Glomerular visceral epithelial cell (primary cell): ENCODE measurements around the gene LHFPL2.

Source experiments
- DNase-seq: peaks from one replicate; pipeline ENCODE4 v3.0.0-alpha.2; 2016; ENCODE audit errors: extremely low spot score

The LHFPL2 gene

DNA sequence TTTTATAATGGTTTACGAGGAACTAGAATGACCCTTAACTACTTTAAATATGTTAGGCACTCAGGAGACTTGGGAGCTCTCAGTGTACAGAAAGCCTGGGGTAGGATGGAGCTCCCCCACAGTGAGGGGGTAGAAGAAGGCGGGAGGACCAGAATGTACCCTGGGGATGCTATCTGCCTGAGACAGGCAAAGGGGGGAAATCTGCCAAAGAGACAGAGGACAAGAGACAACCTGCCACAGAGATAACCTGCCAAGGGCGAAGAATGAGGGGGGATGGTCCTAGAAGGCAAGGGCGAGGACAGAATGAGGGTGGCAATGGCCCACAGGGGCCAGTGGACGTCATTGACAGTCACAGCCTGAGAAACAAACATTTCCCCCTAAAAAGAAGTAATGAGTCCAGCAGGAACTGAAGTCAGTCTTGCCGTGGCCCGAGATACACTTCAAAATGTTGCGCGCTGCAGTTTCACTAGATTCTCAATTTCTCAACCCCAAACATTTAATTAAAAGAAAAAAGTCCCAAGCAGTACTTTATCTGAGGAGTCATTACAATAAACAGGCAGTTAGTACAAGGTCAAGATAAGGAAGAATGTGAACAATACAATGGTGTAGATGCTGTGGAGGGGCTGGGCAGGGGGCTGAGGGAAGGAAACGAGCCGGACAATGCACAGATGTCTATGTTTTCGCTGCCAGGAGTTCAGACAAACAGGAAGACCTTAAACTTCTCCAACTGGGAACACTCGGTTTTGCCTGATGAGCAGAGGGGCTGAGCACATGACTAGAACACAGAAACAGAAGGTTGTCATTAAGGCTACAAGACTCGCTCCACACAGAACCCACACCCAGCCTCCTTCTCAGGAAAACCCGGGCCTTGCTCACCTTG is 125.0 kb downstream of the LHFPL2 start:
- DNase-seq: no peak

GRCh38 chr5:78522476-78523260 is 125.9 kb downstream of the LHFPL2 start:
- DNase-seq: no peak

GRCh38 chr5:78521455-78521854 is 127.1 kb downstream of the LHFPL2 start:
- no peak for DNase-seq

DNA sequence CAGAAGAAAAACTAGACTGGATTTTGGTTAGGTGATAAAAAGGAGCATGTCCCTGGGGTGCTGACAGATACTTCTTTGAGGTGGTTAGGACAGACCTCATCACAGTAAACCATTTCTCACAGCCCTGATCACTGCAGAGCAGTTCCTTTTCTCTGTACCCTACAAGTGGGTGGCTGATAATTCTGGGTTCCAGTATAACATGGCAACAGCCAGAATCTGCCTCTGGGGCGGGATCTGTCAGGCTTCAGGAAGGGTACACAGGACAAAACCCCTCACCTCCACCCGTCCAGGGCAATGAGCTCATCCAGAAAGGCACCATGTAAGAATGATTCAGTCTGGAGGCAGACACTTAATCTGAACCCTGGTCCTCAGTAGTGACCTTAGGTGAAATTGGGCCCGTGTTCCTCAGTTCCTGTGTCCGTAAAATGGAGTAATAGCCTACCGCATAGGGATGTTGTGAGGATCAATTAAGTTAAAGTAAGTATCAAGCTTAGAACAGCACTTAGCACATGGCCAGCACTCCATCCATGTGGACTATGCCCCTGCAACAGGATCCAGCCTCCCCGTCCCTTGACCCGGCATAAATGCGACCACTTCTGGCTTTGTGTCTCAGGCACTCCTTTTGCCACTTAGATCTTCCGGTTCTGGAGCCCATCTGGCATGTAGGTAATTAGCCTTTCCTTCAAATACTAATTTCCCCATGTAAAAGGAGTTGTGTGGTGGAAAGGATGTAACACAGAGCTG is 129.2 kb downstream of the LHFPL2 start:
- DNase-seq: no peak

GRCh38 chr5:78518365-78519197 is 130.0 kb downstream of the LHFPL2 start:
- DNase-seq: peak; percentile 93

GRCh38 chr5:78515670-78516069 is 132.9 kb downstream of the LHFPL2 start:
- DNase-seq: no peak

- DNase-seq: no peak
Observed at GRCh38 chr5:78514427-78515330, 133.9 kb downstream of the LHFPL2 start.

DNA sequence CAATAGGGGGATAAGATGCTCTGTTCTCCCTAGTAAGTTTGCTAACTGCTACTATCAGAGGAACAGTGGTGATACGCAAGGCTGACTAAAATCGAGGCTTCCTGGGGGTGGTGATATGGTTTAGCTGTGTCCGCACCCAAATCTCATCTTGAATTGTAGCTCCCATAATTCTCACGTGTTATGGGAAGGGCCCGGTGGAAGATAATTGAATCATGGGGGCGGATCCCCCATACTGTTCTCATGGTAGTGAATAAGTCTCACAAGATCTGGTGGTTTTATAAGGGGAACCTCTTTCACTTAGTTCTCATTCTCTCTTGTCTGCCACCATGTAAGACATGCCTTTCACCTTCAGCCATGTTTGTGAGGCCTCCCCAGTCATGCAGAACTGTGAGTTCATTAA is 135.1 kb downstream of the LHFPL2 start:
- no peak for DNase-seq

DNA sequence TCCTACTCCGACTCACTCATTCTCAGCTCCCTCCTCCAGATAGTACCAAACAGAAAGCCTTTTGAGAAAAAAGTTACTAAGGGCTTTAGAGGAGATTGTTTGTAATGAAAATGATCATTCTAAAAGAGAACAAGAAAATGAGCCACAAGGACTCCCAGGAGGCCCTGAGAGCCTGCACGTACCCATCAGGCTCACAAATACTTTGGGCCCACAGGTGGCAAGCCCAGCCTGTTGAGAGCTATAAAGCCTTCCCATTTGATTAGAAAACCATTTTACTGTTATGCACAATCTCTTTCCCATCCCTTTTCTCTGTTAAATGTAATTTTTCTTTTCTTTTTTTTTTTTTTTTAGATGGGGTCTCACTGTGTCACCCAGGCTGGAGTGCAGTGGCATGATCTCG is 136.1 kb downstream of the LHFPL2 start:
- DNase-seq: no peak

DNA sequence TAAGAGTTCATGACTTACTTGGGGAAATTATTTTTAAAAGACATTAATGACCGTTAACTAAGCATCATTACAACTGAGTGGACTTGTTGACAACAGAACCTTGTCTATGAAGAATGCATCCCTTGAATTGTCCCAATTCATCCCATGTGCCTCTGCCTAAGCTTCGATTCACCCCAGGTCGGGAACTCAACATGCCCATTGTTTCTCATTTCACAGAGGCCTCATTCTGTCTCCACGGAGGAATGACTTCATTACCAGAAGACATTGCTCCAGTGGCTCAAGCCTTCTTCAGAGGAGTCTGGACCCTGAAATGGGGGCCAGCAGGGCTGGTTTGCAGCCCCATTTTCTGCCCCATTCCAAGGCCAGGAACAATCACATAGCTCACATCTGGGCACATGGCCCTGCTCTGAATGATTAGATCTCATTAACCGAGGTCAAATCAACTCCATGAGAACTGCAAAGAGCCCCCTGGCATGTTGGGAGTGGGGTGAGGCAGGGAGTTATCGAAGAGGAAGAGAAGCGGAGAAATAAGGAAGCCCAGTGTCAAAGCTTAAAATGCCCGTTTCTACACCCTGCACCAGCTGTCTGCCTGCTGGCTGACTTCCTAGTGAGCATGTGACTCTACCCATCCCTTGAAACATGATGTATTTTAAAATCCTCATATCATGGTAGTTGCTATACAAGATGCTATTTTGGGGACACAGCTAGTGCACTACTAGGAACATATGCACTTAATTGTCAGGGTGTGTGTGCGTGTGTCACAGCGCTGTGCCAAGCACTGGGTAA is 137.3 kb downstream of the LHFPL2 start:
- DNase-seq: no peak

DNA sequence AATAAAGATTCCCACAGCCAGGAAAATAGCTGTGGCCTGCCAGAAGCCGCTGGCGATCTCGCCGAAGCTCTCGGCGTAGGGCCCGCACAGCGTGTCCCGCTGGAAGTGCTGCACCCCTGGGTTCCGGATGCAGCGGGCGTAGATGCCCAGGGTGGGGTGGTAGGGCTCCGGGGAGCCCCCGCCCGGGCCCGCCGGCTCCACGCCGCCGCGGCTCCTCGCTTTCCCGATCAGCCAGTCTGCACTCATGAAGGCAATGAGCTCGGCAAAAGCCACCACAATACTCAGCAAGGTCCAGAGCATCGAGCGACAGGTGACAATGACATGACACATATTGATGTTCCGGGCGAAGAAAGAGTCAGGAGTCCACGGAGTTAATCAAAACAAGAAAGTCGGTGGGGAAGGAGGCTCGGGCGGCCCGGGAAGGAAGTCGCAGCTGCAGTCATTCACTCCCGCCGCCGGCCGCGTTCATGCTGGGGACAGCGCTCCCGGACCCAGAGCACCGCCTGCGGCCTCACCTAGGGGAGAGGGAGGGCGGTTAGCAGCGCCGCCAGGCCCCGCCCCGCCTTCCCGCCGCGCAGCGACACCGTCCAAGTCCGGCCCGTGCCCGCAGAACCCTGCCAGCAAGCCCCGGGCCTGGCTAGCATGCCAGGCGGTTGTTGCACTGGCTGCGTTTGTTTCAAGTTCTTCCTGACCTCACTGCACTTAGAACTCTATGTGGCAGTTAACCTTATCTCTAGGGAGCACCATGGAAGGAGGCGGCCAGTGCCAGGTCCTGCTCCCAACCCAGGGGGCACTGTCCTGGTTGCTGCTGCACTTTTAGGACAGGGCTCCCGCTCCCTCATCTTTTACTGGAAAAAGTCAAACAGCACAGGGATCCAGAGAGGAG is 138.4 kb downstream of the LHFPL2 start:
- DNase-seq: no peak

DNA sequence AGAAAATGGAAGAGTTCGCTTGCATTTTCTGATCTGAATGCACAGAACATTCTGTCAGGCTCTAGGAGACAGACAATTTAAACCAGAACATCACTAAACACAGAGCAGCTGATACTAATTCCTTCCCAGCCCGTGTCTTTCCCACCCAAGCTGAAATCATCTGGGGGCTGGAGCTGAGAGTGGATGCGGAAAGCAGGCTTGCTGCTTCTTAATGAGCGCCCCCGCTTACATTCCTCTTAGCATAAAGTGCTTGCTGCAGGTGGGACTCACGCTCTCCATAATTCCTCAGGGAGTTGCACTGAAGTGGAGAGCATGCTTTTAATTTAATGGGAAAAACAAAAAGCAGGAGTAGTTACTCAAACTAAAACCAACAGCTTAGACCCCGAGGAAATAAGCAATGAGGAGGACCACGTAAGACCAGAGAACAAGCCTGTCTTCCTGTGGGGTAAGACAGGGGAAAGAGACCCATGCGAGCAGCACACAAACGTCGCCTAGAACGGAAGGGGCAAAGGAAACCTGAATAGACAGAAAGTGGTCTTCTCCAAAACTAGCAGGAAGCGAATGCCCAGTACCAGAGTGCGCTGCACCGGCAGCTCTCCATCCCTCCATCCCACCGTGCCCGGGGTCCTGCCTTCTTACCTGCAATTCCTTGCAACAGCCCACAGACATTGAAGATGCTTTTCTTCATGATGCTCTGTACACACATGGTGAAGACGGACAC is 139.3 kb downstream of the LHFPL2 start:
- no peak for DNase-seq

DNA sequence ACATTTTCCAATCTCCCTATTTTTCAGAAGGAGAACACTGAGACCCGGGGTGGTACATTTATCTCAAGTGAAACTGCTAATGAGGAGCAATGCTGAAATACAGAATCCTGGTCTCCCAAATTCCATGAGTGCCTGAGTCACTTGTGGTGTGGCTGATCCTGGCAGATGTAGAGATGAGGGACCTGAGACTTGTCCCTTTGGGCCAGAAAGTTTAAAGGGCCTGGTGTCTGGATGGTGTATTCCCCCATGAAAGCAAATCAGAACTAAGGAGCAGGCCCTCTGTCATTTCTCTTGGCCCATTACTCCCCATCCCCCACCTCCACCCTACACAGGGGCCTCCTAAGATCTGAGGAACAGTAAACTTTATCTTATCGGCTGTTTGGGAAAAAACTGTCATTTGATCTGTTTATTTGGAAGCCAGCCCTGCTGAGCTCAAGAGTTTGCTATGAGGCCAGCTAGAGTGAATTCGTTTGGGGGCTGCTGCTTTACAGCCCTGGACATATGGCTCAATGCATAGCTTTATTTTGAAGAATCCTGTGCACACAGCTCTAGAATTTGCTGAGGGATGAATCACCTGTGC is 140.3 kb downstream of the LHFPL2 start:
- DNase-seq: no peak

- DNase-seq: no peak
Observed at GRCh38 chr5:78507531-78507930, 141.0 kb downstream of the LHFPL2 start.

DNA sequence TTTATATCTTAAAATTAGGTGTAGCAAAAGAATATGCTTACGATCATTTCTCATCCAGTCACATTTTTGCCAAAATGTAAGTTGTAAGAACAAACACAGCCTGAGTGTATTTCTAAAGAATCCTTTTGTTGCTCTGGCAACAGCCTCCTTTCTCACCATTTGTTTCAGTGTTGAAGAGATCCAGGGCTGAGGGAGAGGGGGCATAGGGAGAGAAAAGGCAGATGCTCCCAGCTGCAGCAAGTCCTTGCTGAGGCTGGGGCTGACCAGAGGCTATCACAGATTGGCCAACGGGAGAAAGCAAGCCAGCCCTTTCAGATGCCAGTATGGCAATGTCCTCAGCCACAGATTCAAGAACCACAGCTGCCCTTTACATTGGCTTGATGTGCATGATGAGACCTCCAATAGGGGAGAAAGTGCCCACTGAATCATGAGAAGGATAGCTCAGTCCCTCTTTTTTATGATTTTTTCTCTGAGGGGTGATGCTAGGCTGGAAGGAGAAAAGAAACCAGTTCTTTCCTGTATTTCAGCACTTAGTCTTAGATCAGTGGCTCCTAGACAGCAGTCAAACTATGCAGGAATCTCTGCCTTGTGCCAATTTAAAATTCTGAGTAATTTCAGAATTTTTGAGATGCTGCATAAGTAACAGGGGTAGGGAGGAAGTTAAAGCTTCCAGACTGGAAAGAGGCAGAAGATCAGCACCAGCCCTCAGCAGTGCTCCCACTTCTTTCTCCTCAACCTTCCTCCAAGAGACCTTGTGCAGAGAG is 142.1 kb downstream of the LHFPL2 start:
- no peak for DNase-seq

- DNase-seq: no peak
Observed at GRCh38 chr5:78505860-78506259, 142.7 kb downstream of the LHFPL2 start.
